ENCODE measurements around the gene THSD4. TPM values are rescaled to one million over a fixed set of nuclear protein-coding genes. Genes with fewer than 3 reads are reported as not detected.

The THSD4 gene
- total and polyA plus RNA-seq, 4 donors = 6.0 to 42.4 (median 18.5) TPM

- no peak for TF ChIP-seq CTCF (IDR thresholded peaks at IDR 0.05; ENCODE audit: control extremely low read depth, extremely low read depth)
- 92 to 95% methylated on average over 7 of the region's 7 CpGs for WGBS, 2 donors
- Histone ChIP-seq H3K4me1 (ENCODE audit: control insufficient read depth in 5 of 5, insufficient read depth in 5 of 5, low read length in 5 of 5) (peaks cover 0 to 6% (median 0%) of the 10 kb centered on the region in 5 donors), H3K27me3 (ENCODE audit: control insufficient read depth in 3 of 3, insufficient read depth in 3 of 3, low read length in 2 of 3) (peaks cover 0 to 3% (median 0%) of the 10 kb centered on the region in 3 donors), H3K9me3 (ENCODE audit: control insufficient read depth in 4 of 4, insufficient read depth in 3 of 4, low read length in 3 of 4) (peaks cover 0 to 2% (median 0%) of the 10 kb centered on the region in 4 donors), H3K9ac (ENCODE audit: insufficient read depth in 1 of 2, low read length in 2 of 2) (no peak overlapping the region), H3K4me3 (no peak overlapping the region), H3K27ac (ENCODE audit: low read depth in 1 of 2, low read length in 1 of 2) (no peak overlapping the region), H3K36me3 (ENCODE audit: control insufficient read depth in 4 of 4, insufficient read depth in 4 of 4, low read length in 4 of 4) (no peaks in the 10 kb centered on the region)
- ATAC-seq (ENCODE audit: insufficient read depth, low FRiP score) (no peak), DNase-seq (no peak)
Measured at GRCh38 chr15:71791975-71792374, 676.7 kb downstream of the THSD4 start.

DNA sequence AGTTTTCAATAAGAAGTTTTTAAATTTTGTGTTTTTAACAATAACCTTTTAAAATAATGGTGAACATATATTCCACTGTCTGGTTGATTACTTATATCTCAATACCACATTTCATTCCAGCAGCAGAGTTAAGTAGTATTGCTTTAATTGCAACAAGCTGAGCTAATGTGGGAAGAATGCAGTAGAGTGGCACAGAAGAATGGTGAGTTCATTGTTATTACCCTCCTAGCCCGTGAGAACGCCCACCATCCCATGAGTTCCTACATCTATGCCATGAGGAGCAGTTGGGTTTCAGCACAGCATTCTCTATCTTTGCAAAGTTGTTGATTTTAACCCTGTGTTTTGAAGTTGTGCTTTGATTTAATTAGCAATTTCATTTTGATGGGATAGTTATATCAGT is 677.2 kb downstream of the THSD4 start:
- Histone ChIP-seq H3K27ac (ENCODE audit: low read depth in 1 of 2, low read length in 1 of 2) (no peak overlapping the region), H3K27me3 (ENCODE audit: control insufficient read depth in 3 of 3, insufficient read depth in 3 of 3, low read length in 2 of 3) (peaks cover 0 to 3% (median 0%) of the 10 kb centered on the region in 3 donors), H3K9ac (ENCODE audit: insufficient read depth in 1 of 2, low read length in 2 of 2) (no peak overlapping the region), H3K4me1 (ENCODE audit: control insufficient read depth in 5 of 5, insufficient read depth in 5 of 5, low read length in 5 of 5) (peaks cover 0 to 6% (median 0%) of the 10 kb centered on the region in 5 donors), H3K9me3 (ENCODE audit: control insufficient read depth in 4 of 4, insufficient read depth in 3 of 4, low read length in 3 of 4) (peaks cover 0 to 2% (median 0%) of the 10 kb centered on the region in 4 donors), H3K36me3 (ENCODE audit: control insufficient read depth in 4 of 4, insufficient read depth in 4 of 4, low read length in 4 of 4) (no peaks in the 10 kb centered on the region), H3K4me3 (no peak overlapping the region)
- ATAC-seq (ENCODE audit: insufficient read depth, low FRiP score) (no peak), DNase-seq (peak in 2 of 3 donors; percentile 50 to 68)
- WGBS, 2 donors = 36 to 68% methylated on average over 2 of the region's 2 CpGs
- no peak for TF ChIP-seq CTCF (IDR thresholded peaks at IDR 0.05; ENCODE audit: control extremely low read depth, extremely low read depth)

- TF ChIP-seq CTCF (IDR thresholded peaks at IDR 0.05; ENCODE audit: control extremely low read depth, extremely low read depth) = no peak
- Histone ChIP-seq H3K9me3 (ENCODE audit: control insufficient read depth in 4 of 4, insufficient read depth in 3 of 4, low read length in 3 of 4) (no peaks in the 10 kb centered on the region), H3K4me3 (no peak overlapping the region), H3K36me3 (ENCODE audit: control insufficient read depth in 4 of 4, insufficient read depth in 4 of 4, low read length in 4 of 4) (no peaks in the 10 kb centered on the region), H3K9ac (ENCODE audit: insufficient read depth in 1 of 2, low read length in 2 of 2) (no peak overlapping the region), H3K4me1 (ENCODE audit: control insufficient read depth in 5 of 5, insufficient read depth in 5 of 5, low read length in 5 of 5) (peaks cover 0 to 5% (median 0%) of the 10 kb centered on the region in 5 donors), H3K27me3 (ENCODE audit: control insufficient read depth in 3 of 3, insufficient read depth in 3 of 3, low read length in 2 of 3) (no peaks in the 10 kb centered on the region), H3K27ac (ENCODE audit: low read depth in 1 of 2, low read length in 1 of 2) (no peak overlapping the region)
- 81 to 87% methylated on average over 6 of the region's 6 CpGs for WGBS, 2 donors
- no peak for ATAC-seq (ENCODE audit: insufficient read depth, low FRiP score)
- DNase-seq = no peak
Measured at GRCh38 chr15:71798641-71799040, 683.4 kb downstream of the THSD4 start.

DNA sequence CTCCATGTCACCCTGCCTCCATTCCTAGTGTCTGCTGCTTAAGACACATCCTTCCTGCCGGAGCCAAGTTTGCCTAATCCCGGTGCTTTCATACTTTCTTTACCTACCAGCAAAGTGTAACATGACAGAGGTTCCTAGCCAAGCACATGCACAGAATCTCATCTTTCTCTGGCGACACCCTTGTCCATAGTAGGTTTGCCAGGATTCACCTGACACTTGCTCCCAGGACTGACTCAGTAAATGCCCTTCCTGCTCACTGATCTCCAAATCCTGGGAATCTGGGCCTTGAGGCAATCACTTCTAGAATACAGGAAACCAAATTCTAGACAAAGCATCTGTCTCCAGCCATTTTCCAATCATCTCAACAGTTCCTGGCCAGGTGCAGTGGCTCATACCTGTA is 684.9 kb downstream of the THSD4 start:
- DNase-seq = no peak
- H3K36me3 ChIP-seq (ENCODE audit: control insufficient read depth in 4 of 4, insufficient read depth in 4 of 4, low read length in 4 of 4) = no peaks in the 10 kb centered on the region
- no peak for TF ChIP-seq CTCF (IDR thresholded peaks at IDR 0.05; ENCODE audit: control extremely low read depth, extremely low read depth)
- no peak overlapping the region for H3K27ac ChIP-seq (ENCODE audit: low read depth in 1 of 2, low read length in 1 of 2)
- 93 to 97% methylated on average over 3 of the region's 3 CpGs for WGBS, 2 donors
- no peaks in the 10 kb centered on the region for H3K9me3 ChIP-seq (ENCODE audit: control insufficient read depth in 4 of 4, insufficient read depth in 3 of 4, low read length in 3 of 4)
- no peak for ATAC-seq (ENCODE audit: insufficient read depth, low FRiP score)
- no peaks in the 10 kb centered on the region for H3K27me3 ChIP-seq (ENCODE audit: control insufficient read depth in 3 of 3, insufficient read depth in 3 of 3, low read length in 2 of 3)
- no peak overlapping the region for H3K9ac ChIP-seq (ENCODE audit: insufficient read depth in 1 of 2, low read length in 2 of 2)
- no peak overlapping the region for H3K4me3 ChIP-seq
- peaks cover 0 to 15% (median 4%) of the 10 kb centered on the region in 5 donors for H3K4me1 ChIP-seq (ENCODE audit: control insufficient read depth in 5 of 5, insufficient read depth in 5 of 5, low read length in 5 of 5)

Measured in lung (tissue), 12 donors.